Measurements from ENCODE around the gene SPO11. TPM values are rescaled to one million over a fixed set of nuclear protein-coding genes. Genes with fewer than 3 reads are reported as not detected.

SPO11 gene
- total and polyA plus RNA-seq, 10 of the 15 experiments (the other 5 are each of a cell fraction or from before 2014, with no cell fraction given), result not detected

GRCh38 chr20:57290178-57290484 is 39.5 kb upstream of the SPO11 start:
- H2AFZ ChIP-seq (ENCODE audit: control insufficient read depth, low read depth, low read length), result no peak overlapping the region
- intact Hi-C loops (cut with micrococcal nuclease; ENCODE audit: unreplicated experiment) (no loop called here), in situ Hi-C loops (cut with MboI) (no loop called here)
- no peaks in the 10 kb centered on the region for H4K20me1 ChIP-seq (ENCODE audit: control insufficient read depth, insufficient read depth)
- H3K4me2 ChIP-seq (ENCODE audit: control insufficient read depth, insufficient read depth), result no peak overlapping the region
- no peak for DNase-seq (ENCODE audit: low read depth, low spot score)
- TF ChIP-seq MEF2B (IDR thresholded peaks at IDR 0.05; ENCODE audit: partially characterized antibody, poor library complexity, severe bottlenecking) (no peak), ZNF274 (IDR thresholded peaks at IDR 0.05; ENCODE audit: insufficient read depth, insufficient read length) (no peak), NR2C2 (IDR thresholded peaks at IDR 0.05; ENCODE audit: borderline replicate concordance, control insufficient read depth, insufficient read length, low read depth) (no peak), ZNF207 (IDR thresholded peaks at IDR 0.05; ENCODE audit: borderline replicate concordance) (no peak), ZBED1 (IDR thresholded peaks at IDR 0.05; ENCODE audit: borderline replicate concordance) (no peak), CTCF (IDR thresholded peaks at IDR 0.05 in 2 of 3, conservative IDR thresholded peaks at IDR 0.05 in 1 of 3; ENCODE audit: control insufficient read depth in 2 of 3, extremely low read depth in 1 of 3, insufficient read depth in 1 of 3, low read depth in 3 of 3, low read length in 3 of 3) (no peak), CREM (IDR thresholded peaks at IDR 0.05; ENCODE audit: low read depth) (no peak), SP1 (IDR thresholded peaks at IDR 0.05; ENCODE audit: low read depth, low read length) (no peak), IKZF2 (IDR thresholded peaks at IDR 0.05) (no peak), USF2 (IDR thresholded peaks at IDR 0.05; ENCODE audit: borderline replicate concordance, low read depth, low read length) (no peak), MYB (IDR thresholded peaks at IDR 0.05; ENCODE audit: borderline replicate concordance, low read depth, low read length) (no peak)
- no peak overlapping the region for H3K27ac ChIP-seq (ENCODE audit: control insufficient read depth, insufficient read depth)
- no TSS peak for BruUV-seq (replicated peaks)
- H3K36me3 ChIP-seq (ENCODE audit: control insufficient read depth in 2 of 2, insufficient read depth in 2 of 2, low read length in 1 of 2), result no peaks in the 10 kb centered on the region
- WGBS (ENCODE audit: insufficient coverage, insufficient replicate concordance, low lambda C conversion rate, missing lambda C conversion rate), result 4% methylated on average over 5 of the region's 5 CpGs
- H3K9me3 ChIP-seq (replicated peaks; ENCODE audit: control insufficient read depth, insufficient read depth, low read length), result no peaks in the 10 kb centered on the region
- no peak for FAIRE-seq
- ChIA-PET SMC1A (ENCODE audit: uncharacterized antibody, unreplicated experiment) (no interaction called here), POLR2A (no interaction called here), RAD21 (ENCODE audit: unreplicated experiment) (no interaction called here), CTCF (no interaction called here)
- no peak overlapping the region for H3K4me3 ChIP-seq
- H3K27me3 ChIP-seq (replicated peaks in 1 of 2; ENCODE audit: control insufficient read depth in 2 of 2, insufficient read depth in 2 of 2, low read length in 1 of 2), result peaks cover 5 to 15% of the 10 kb centered on the region in 2 experiments; a peak in 3 of 4 replicates
- no peaks in the 10 kb centered on the region for H3K4me1 ChIP-seq (ENCODE audit: control insufficient read depth, insufficient read depth, low read length)
- ATAC-seq, result no peak
- no peaks in the 10 kb centered on the region for H3K79me2 ChIP-seq (ENCODE audit: control insufficient read depth, insufficient read depth, low read length)
- H3K9ac ChIP-seq (ENCODE audit: control insufficient read depth, insufficient read depth, low read length), result no peak overlapping the region

All from GM12878 (cell line).